ENCODE data around the gene VEPH1.

VEPH1 gene

DNA sequence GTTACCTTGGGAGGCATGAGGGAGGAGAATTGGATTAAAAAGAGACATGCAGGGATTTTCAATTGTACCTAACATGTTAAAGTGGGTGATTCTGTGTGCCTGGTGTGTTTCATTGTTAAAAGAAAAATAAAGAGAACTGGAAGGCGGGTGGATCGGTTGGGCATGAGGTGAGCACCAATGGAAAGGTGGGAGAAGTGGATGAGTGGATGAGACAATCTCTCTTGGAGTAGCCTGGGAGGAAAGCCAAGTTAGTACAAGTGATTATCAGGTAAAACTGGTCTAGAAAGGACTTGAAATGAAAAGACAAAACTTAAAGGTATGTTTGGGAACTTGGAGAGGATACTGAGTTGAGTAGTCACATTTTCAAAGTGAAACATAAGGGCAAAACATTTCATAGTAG is 12.1 kb downstream of the VEPH1 start:
- DNase-seq (ENCODE audit: low read depth) = no peak
- H3K4me3 ChIP-seq (ENCODE audit: low read depth, low read length) = no peak overlapping the region

DNA sequence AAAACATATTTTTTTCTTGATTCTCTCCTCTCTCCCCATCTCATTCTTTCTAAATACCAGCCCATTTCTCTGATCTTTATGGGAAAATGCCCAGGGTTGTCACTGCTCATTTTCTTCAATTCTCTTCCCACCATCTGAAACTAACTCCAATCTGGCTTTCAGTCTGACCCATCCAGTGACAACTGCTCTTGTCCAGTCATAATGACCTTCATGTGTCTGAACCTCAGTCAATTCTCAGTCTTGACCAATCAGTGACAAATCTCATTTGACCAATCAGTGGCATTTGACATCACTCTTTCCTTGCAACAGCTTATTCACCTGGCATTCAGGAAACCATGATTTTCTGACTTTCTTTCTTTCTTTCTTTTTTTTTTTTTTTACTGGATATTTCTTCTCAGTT is 15.1 kb downstream of the VEPH1 start:
- no peak for DNase-seq (ENCODE audit: low read depth)
- no peak overlapping the region for H3K4me3 ChIP-seq (ENCODE audit: low read depth, low read length)

GRCh38 chr3:157487339-157487738 is 15.9 kb downstream of the VEPH1 start:
- H3K4me3 ChIP-seq (ENCODE audit: low read depth, low read length) = no peak overlapping the region
- no peak for DNase-seq (ENCODE audit: low read depth)

DNA sequence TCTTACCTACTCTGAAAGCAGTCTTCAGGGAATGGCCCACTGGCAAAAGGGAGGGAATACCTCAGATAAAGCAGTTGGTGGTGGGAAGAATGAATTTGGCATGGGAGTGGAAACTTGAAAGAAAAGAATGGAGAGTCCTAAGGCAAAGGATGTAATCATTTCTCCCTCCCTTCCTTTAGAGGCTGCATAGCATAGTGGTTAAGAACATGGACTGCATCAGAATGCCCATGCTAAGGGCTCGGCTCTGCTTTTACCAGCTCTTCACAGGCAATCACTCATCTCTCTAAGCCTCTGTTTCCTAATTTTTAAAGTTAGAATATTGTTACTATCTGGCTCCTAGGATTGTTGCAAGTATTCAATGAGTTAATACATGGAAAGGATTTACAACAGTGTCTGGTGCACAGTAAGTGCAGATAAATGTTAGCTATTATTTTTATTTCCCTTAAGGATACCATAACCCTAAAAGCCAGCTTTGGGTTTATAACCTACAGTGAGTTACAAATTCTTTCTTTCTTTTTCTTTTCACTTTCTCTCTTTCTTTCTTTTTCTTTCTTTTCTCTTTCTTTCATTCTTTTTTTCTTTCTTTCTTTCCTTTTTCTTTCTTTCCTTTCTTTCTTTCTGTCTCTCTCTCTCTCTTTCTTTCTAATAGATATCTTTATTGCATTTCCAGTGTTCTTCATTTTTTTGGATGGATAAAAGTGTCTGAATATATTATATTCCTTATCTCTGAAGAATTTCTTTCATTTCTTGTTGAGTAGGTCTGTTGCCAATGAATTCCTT is 23.6 kb downstream of the VEPH1 start:
- no peak for DNase-seq (ENCODE audit: low read depth)

DNA sequence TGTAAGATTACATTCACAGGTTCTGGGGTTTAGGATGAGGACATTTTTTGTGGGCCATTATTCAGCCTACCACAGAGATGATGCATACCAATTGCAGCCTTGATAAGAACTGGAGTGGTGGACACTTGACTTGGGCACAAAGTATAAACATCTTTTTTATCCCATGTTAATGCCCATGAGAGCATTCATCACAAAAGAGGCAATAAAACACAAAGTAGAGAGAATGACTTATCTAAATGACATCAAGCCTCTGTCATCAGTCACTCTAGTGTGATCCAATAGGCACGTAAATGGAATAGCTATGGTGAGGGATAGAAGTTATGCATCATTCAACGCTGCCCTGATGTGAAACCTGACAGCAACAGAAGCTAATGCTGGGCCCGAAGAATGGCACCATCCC is 25.8 kb downstream of the VEPH1 start:
- no peak overlapping the region for H3K4me3 ChIP-seq (ENCODE audit: low read depth, low read length)
- no peak for DNase-seq (ENCODE audit: low read depth)

More for the DNA sequence above, 23.6 kb downstream of the VEPH1 start:
- no peak overlapping the region for H3K4me3 ChIP-seq (ENCODE audit: low read depth, low read length)

DNA sequence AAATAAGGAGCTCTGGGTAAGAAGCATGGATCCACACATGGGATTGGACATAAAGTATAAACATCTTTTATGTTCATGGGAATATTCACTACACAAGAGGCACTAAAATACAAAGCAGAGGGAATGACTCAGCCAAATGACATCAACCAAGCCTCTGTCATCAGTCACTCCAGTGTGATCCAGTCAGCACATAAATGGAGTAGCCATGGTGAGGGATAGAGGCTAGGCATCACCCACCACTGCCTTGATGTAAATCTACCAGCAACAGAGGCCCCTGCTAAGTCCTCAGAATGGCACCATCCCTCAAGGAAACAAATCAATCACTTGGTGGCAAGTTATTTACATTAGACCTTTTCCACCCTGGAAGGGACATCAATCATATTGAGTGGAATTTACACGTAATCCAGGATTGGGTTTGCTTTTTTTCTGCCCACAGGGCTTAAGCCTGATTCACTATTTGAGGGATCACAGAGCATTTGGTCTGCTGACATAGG is 27.2 kb downstream of the VEPH1 start:
- H3K4me3 ChIP-seq (ENCODE audit: low read depth, low read length) = no peak overlapping the region
- DNase-seq (ENCODE audit: low read depth) = peak; percentile 61

- no peak for DNase-seq (ENCODE audit: low read depth)
- H3K4me3 ChIP-seq (ENCODE audit: low read depth, low read length) = no peak overlapping the region
Observed at GRCh38 chr3:157472648-157473047, 30.6 kb downstream of the VEPH1 start.

GRCh38 chr3:157471064-157471463 is 32.2 kb downstream of the VEPH1 start:
- no peak for DNase-seq (ENCODE audit: low read depth)

DNA sequence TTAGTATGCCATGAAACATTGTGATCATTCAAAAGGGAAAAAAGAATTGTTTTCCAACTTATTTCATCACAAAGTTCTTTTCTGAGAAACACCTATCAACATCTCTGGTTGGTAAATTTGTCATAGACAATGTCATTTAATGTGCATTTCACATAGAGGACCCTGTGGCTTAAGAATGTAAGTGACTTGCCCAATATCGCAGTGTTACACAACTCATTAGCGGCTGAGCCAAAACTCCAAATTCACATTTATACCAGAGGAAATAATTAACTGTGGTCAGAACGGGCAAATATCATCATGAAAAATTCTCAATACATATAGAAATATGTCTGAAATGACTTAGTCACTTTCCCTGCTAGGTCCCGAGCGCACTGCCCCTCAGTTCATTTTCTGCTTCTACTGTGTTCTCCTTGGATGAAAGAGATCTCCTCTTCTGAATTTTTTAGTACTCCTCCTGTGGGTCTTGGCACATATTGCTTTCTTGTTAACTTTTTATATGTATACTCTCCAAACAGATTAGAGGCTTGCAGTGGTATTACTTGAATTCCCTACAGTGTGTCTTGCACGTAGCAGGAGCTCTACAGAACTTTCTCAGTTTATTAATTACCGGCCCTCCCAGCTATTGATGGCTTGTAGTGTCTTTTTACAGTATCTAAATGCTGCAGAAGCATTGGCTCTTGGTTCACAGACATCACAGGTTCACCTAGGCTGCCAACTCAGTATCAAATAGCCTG is 33.5 kb downstream of the VEPH1 start:
- H3K4me3 ChIP-seq (ENCODE audit: low read depth, low read length) = no peak overlapping the region
- no peak for DNase-seq (ENCODE audit: low read depth)

More at GRCh38 chr3:157471064-157471463, 32.2 kb downstream of the VEPH1 start:
- no peak overlapping the region for H3K4me3 ChIP-seq (ENCODE audit: low read depth, low read length)

GRCh38 chr3:157467200-157467599 is 36.0 kb downstream of the VEPH1 start:
- H3K4me3 ChIP-seq (ENCODE audit: low read depth, low read length) = no peak overlapping the region

DNA sequence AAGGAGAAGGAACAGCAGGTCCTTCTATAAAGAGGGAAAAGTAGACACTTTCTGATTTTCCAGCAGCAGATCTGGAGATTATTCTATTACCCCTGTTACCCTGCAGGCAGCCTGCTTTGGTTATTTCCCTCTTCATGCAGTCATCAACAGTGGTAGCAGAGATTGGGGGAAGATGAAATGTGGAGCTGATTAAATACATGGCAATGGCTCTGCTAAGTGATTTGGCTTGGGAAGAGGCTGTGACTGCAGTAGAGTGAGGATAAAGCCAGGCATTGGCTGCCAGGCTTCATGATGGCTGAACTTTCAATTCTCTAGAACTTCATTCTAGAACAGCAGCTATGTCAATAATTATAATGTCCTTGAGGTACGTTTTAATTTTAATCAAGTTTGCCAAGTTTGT is 37.5 kb downstream of the VEPH1 start:
- no peak overlapping the region for H3K4me3 ChIP-seq (ENCODE audit: low read depth, low read length)
- no peak for DNase-seq (ENCODE audit: low read depth)

More at GRCh38 chr3:157467200-157467599, 36.0 kb downstream of the VEPH1 start:
- no peak for DNase-seq (ENCODE audit: low read depth)

GRCh38 chr3:157464321-157464720 is 38.9 kb downstream of the VEPH1 start:
- DNase-seq (ENCODE audit: low read depth) = no peak
- H3K4me3 ChIP-seq (ENCODE audit: low read depth, low read length) = no peak overlapping the region

DNA sequence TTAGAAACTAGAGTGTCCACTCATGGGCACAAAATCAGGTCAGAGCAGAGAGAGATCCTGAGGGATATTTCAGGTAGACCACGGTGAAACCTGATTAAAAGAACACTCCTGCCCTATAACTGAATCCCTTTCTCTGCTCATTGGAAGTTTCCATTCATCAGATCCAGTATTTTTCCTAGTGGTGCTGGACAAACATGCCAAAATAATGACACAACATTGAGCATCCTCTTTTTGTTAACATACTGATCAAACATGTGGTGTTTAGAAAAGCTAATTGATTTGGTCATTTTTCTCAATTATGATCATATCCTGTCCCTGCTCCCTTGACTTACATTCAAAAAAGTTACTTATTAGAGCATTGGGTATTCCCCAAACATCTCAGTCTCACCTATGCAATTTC is 39.4 kb downstream of the VEPH1 start:
- DNase-seq (ENCODE audit: low read depth) = no peak
- H3K4me3 ChIP-seq (ENCODE audit: low read depth, low read length) = no peak overlapping the region

GRCh38 chr3:157460253-157460652 is 43.0 kb downstream of the VEPH1 start:
- DNase-seq (ENCODE audit: low read depth) = peak; percentile 69
- no peak overlapping the region for H3K4me3 ChIP-seq (ENCODE audit: low read depth, low read length)

- H3K4me3 ChIP-seq (ENCODE audit: low read depth, low read length) = no peak overlapping the region
- no peak for DNase-seq (ENCODE audit: low read depth)
Observed at GRCh38 chr3:157459706-157460105, 43.5 kb downstream of the VEPH1 start.

GRCh38 chr3:157453824-157454223 is 49.4 kb downstream of the VEPH1 start:
- no peak for DNase-seq (ENCODE audit: low read depth)
- no peak overlapping the region for H3K4me3 ChIP-seq (ENCODE audit: low read depth, low read length)

DNA sequence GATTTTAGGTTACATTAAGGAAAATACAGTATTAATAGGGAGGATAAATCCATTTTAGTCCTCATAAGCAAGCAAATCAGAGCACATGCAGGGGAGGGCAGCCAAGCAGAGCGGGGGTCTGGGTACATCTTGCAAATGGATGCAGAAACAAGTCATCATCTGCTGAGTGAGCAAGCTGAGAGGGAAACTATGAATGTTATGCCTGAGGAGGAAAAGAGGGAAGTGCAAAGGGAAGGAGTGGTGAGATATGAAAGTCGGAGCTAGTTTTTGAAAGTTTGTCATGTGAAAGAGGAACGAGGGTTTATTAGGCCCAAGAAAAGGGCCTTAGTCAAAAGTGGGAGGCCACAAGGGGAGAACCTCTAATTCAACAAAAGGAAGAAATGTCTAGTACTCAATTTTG is 51.1 kb downstream of the VEPH1 start:
- H3K4me3 ChIP-seq (ENCODE audit: low read depth, low read length) = no peak overlapping the region
- no peak for DNase-seq (ENCODE audit: low read depth)

DNA sequence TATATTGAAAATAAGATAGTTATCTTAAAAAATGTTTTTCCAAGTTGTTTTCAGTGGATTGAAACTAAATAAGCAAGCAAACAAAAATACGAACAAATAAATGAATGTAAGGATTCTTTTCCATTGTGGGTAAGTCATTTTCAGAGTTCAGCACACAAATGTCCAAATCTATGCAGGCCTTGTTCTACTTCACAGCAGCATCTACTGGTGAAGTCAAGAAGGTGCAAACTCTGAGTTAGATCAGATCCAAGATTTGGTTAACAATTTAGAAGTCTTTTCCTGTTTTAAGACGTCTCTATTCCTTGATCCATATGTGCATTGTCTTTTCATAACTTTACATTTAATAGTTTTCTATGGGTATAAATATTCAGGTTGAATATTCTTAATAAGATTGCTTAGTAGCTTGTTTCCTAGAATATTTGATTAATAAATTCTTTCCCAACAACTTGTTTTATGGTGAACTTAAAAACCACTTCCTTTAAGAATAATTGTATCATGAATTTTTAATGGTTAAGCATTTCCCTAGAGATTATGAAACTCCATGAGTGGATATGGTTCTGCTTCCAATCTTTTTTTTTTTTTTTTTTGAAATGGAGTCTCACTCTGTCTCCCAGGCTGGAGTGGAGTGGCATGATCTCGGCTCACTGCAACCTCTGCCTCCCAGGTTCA is 56.1 kb downstream of the VEPH1 start:
- DNase-seq (ENCODE audit: low read depth) = no peak
- H3K4me3 ChIP-seq (ENCODE audit: low read depth, low read length) = no peak overlapping the region

DNA sequence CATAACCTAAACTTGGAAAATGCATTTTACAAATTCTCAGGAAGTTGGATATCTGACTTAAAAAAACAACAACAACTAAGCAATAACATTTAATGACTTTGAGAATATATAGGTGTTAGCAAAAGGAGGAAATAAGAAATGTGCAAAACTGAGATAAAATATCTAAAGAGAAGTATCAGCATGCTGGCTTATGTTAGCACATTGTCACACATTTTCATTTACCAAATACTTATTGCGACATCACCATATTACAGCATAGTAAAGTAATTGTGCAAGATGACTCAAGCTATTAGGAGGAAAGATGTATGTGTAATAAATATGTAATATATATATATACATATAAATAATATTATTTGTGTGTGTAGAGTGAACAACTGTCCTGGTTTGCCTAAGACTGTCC is 57.4 kb downstream of the VEPH1 start:
- no peak for DNase-seq (ENCODE audit: low read depth)
- no peak overlapping the region for H3K4me3 ChIP-seq (ENCODE audit: low read depth, low read length)

- DNase-seq (ENCODE audit: low read depth) = no peak
Observed at GRCh38 chr3:157444797-157445184, 58.4 kb downstream of the VEPH1 start.

More at GRCh38 chr3:157444797-157445184, 58.4 kb downstream of the VEPH1 start:
- no peak overlapping the region for H3K4me3 ChIP-seq (ENCODE audit: low read depth, low read length)

All from skeletal muscle cell (primary cell).